Neural crest cell (in vitro differentiated cells): ENCODE data around the gene CLCN2. TPM values are rescaled to one million over a fixed set of nuclear protein-coding genes. Genes with fewer than 3 reads are reported as not detected.
"Not testable (repeated sequence)": the region's sequence is repeated elsewhere in the genome, so short reads cannot be mapped to it uniquely, and the experiment has no call there.

Experiments
- DNase-seq: peaks from one replicate; pipeline ENCODE4 v3.0.0; 2021; ENCODE audit warnings: low read depth, mixed read lengths, low spot score
- H3K27ac Mint-ChIP-seq: one replicate; pipeline ENCODE4 v1.8.0; 2021; ENCODE audit warnings: mild to moderate bottlenecking, mixed read lengths; ENCODE audit not compliant: unreplicated experiment
- H3K27me3 Mint-ChIP-seq: 2 replicates; pipeline ENCODE4 v1.8.0; 2021; ENCODE audit warnings: low read depth, mild to moderate bottlenecking, mixed read lengths
- H3K36me3 Mint-ChIP-seq: 2 replicates; pipeline ENCODE4 v1.8.0; 2021; ENCODE audit warnings: low read depth, mild to moderate bottlenecking, mixed read lengths
- H3K4me1 Mint-ChIP-seq: 2 replicates; pipeline ENCODE4 v1.8.0; 2021; ENCODE audit warnings: mixed read lengths
- H3K4me3 Mint-ChIP-seq: one replicate; pipeline ENCODE4 v1.8.0; 2021; ENCODE audit warnings: mild to moderate bottlenecking, mixed read lengths
- H3K9me3 Mint-ChIP-seq: 2 replicates; pipeline ENCODE4 v1.8.0; 2021; ENCODE audit warnings: mixed read lengths
- CTCF ChIP-seq: fragments of 200-600 bp; sonication (generic); conservative IDR thresholded peaks from 2 replicates; pipeline ENCODE4 v1.5.0; 2021; ENCODE audit warnings: antibody characterized with exemption, mild to moderate bottlenecking
- total RNA-seq: library from RNA; stranded (reverse); gene quantifications from 2 replicates; pipeline ENCODE4 v1.2.1, GENCODE V29; 2021

The CLCN2 gene
- total RNA-seq, 1 donor from 2014 or later: 23.6 TPM

- Mint-ChIP-seq H3K9me3 (no peaks in the 10 kb centered on the region), H3K27ac (no peak overlapping the region), H3K36me3 (peaks cover 7% of the 10 kb centered on the region), H3K4me1 (peaks cover 24% of the 10 kb centered on the region), H3K4me3 (no peak overlapping the region), H3K27me3 (no peaks in the 10 kb centered on the region)
- TF ChIP-seq CTCF: no peak
- no peak for DNase-seq
Observed at GRCh38 chr3:184343200-184343876, 18.1 kb downstream of the CLCN2 start.

GRCh38 chr3:184341925-184342324 is 19.5 kb downstream of the CLCN2 start:
- DNase-seq: no peak
- Mint-ChIP-seq H3K36me3 (peaks cover 7% of the 10 kb centered on the region), H3K4me1 (peaks cover 38% of the 10 kb centered on the region), H3K9me3 (no peaks in the 10 kb centered on the region), H3K4me3 (no peak overlapping the region), H3K27ac (no peak overlapping the region), H3K27me3 (peaks cover 5% of the 10 kb centered on the region)
- no peak for TF ChIP-seq CTCF

GRCh38 chr3:184339451-184340135 is 21.8 kb downstream of the CLCN2 start:
- peaks cover 42% of the 10 kb centered on the region for H3K4me1 Mint-ChIP-seq
- H3K27me3 Mint-ChIP-seq, H3K9me3 Mint-ChIP-seq, H3K36me3 Mint-ChIP-seq, H3K27ac Mint-ChIP-seq, H3K4me3 Mint-ChIP-seq, DNase-seq: not testable (repeated sequence)

- Mint-ChIP-seq H3K4me1 (peaks cover 42% of the 10 kb centered on the region), H3K4me3 (peak overlapping the region; percentile 58), H3K27ac (peak overlapping the region; percentile 54), H3K9me3 (no peaks in the 10 kb centered on the region), H3K36me3 (peaks cover 5% of the 10 kb centered on the region), H3K27me3 (peaks cover 5% of the 10 kb centered on the region)
- DNase-seq: no peak
- TF ChIP-seq CTCF: no peak
Observed at GRCh38 chr3:184339001-184339400, 22.4 kb downstream of the CLCN2 start.

GRCh38 chr3:184338511-184338945 is 22.9 kb downstream of the CLCN2 start:
- no peak for TF ChIP-seq CTCF
- peaks cover 5% of the 10 kb centered on the region for H3K36me3 Mint-ChIP-seq
- H3K27me3 Mint-ChIP-seq: peaks cover 5% of the 10 kb centered on the region
- no peak for DNase-seq
- peak overlapping the region; percentile 92 for H3K4me3 Mint-ChIP-seq
- H3K4me1 Mint-ChIP-seq: peaks cover 42% of the 10 kb centered on the region
- H3K9me3 Mint-ChIP-seq: no peaks in the 10 kb centered on the region
- H3K27ac Mint-ChIP-seq: no peak overlapping the region

- Mint-ChIP-seq H3K4me1 (peaks cover 42% of the 10 kb centered on the region), H3K9me3 (no peaks in the 10 kb centered on the region), H3K27ac (peak overlapping the region; percentile 79), H3K36me3 (peaks cover 5% of the 10 kb centered on the region), H3K4me3 (peak overlapping the region; percentile 92), H3K27me3 (peaks cover 5% of the 10 kb centered on the region)
- no peak for TF ChIP-seq CTCF
- DNase-seq: no peak
Observed at GRCh38 chr3:184337981-184338380, 23.4 kb downstream of the CLCN2 start.
